Fibroblast of lung (primary cell): ENCODE data around the gene RFC4. TPM values are rescaled to one million over a fixed set of nuclear protein-coding genes. Genes with fewer than 3 reads are reported as not detected.
A peak's percentile ranks its signal among the peaks of the same experiment; 100 is the strongest.

Experiments
- DNase-seq, 2 donors: peaks; one replicate each; pipeline versions ENCODE4 v3.0.0 to v3.0.0-alpha.2; 2010; ENCODE audit warnings: low read depth in 2 of 2
- H2AFZ ChIP-seq: 2 replicates; pipeline ENCODE4 v1.5.1; 2012; ENCODE audit warnings: low read length, control low read depth, inconsistent platforms
- H3K27ac ChIP-seq: 2 replicates; pipeline ENCODE4 v1.5.1; 2011; ENCODE audit warnings: low read length, control low read depth; ENCODE audit not compliant: insufficient read depth
- H3K27me3 ChIP-seq: 2 replicates; pipeline ENCODE4 v1.5.1; 2011; ENCODE audit warnings: mild to moderate bottlenecking, low read length; ENCODE audit not compliant: control insufficient read depth, insufficient read depth
- H3K36me3 ChIP-seq: 2 replicates; pipeline ENCODE4 v1.5.1; 2011; ENCODE audit warnings: low read length; ENCODE audit not compliant: control insufficient read depth, insufficient read depth
- H3K4me1 ChIP-seq: 2 replicates; pipeline ENCODE4 v1.5.1; 2011; ENCODE audit warnings: low read length; ENCODE audit not compliant: control insufficient read depth, insufficient read depth; ENCODE audit errors: extremely low read depth
- H3K4me2 ChIP-seq: 2 replicates; pipeline ENCODE4 v1.5.1; 2011; ENCODE audit warnings: low read length, control low read depth; ENCODE audit not compliant: insufficient read depth; ENCODE audit errors: extremely low read depth
- H3K4me3 ChIP-seq, 4 experiments: fragments of 200-600 bp in 1 of 4; sonication (generic) in 1 of 4; replicated peaks in 1 of 4; 2 replicates each; pipeline ENCODE4 v1.5.1; 2011 to 2016; ENCODE audit warnings: low read length in 4 of 4, low read depth in 3 of 4, mild to moderate bottlenecking in 3 of 4, control low read depth in 2 of 4, inconsistent platforms in 1 of 4, mixed read lengths in 1 of 4; ENCODE audit not compliant: insufficient read depth in 1 of 4; ENCODE audit errors: control extremely low read depth in 1 of 4
- H3K79me2 ChIP-seq: 2 replicates; pipeline ENCODE4 v1.5.1; 2012; ENCODE audit warnings: mild to moderate bottlenecking, low read length, inconsistent platforms; ENCODE audit not compliant: control insufficient read depth, insufficient read depth
- H3K9ac ChIP-seq: 2 replicates; pipeline ENCODE4 v1.5.1; 2011; ENCODE audit warnings: mild to moderate bottlenecking, low read length, control low read depth; ENCODE audit not compliant: insufficient read depth
- H3K9me3 ChIP-seq: 2 replicates; pipeline ENCODE4 v1.5.1; 2012; ENCODE audit warnings: low read depth, low read length; ENCODE audit not compliant: control insufficient read depth, insufficient read depth
- H4K20me1 ChIP-seq: 2 replicates; pipeline ENCODE4 v1.5.1; 2011; ENCODE audit warnings: low read length; ENCODE audit not compliant: control insufficient read depth, insufficient read depth; ENCODE audit errors: extremely low read depth
- EZH2 ChIP-seq: IDR thresholded peaks from 2 replicates; pipeline ENCODE4 v1.5.1; 2012; ENCODE audit warnings: low read length, control low read depth, mild to moderate bottlenecking; ENCODE audit errors: missing control alignments
- polyA plus RNA-seq, 2 donors: library from polyadenylated mRNA; depleted of rRNA in 1 of 2; stranded (reverse) in 1 of 2; unstranded in 1 of 2; fragments of >200 nt; gene quantifications; 2 replicates each; pipeline ENCODE4 v1.2.1, GENCODE V29; 2011 to 2012; ENCODE audit warnings: missing spikeins in 1 of 2
- total RNA-seq: library from RNA; depleted of rRNA; stranded (reverse); fragments of >200 nt; gene quantifications from 2 replicates; pipeline ENCODE4 v1.2.1, GENCODE V29; 2014
- TF ChIP-seq, protein P1 (sequence below), 2 donors: IDR thresholded peaks in 1 of 2; conservative IDR thresholded peaks in 1 of 2; 1 replicate in 1 of 2; 2 replicates in 1 of 2; pipeline ENCODE4 v1.5.1; 2011 to 2012; ENCODE audit warnings: low read length in 2 of 2, control low read depth in 1 of 2, inconsistent platforms in 1 of 2, low read depth in 1 of 2, mild to moderate bottlenecking in 1 of 2

RFC4 gene
- total and polyA plus RNA-seq, 2 donors (not counting 1 experiment from before 2014, with no cell fraction given) = 15.0 to 16.8 TPM

DNA sequence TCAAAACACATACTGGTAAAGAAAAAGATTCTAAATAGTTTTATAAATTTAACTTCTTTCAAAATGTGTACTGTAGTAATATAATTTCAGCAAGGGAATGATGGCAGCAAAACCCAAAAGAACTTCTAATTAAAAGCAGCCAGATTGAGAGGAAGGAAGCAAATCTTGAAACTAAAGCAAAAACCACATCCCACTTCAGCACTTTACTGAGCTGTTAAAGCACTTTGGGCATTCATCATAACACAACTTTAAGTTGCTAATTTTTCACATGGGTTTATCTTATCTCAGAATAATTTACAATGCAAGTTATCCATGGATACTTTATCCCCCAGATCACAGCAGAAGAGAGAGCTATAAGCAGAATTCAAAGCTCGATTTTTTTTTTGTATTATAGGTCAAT lies 6.0 kb downstream of the RFC4 start:
- H3K4me1 ChIP-seq = no peaks in the 10 kb centered on the region
- TF ChIP-seq, protein P1, sequence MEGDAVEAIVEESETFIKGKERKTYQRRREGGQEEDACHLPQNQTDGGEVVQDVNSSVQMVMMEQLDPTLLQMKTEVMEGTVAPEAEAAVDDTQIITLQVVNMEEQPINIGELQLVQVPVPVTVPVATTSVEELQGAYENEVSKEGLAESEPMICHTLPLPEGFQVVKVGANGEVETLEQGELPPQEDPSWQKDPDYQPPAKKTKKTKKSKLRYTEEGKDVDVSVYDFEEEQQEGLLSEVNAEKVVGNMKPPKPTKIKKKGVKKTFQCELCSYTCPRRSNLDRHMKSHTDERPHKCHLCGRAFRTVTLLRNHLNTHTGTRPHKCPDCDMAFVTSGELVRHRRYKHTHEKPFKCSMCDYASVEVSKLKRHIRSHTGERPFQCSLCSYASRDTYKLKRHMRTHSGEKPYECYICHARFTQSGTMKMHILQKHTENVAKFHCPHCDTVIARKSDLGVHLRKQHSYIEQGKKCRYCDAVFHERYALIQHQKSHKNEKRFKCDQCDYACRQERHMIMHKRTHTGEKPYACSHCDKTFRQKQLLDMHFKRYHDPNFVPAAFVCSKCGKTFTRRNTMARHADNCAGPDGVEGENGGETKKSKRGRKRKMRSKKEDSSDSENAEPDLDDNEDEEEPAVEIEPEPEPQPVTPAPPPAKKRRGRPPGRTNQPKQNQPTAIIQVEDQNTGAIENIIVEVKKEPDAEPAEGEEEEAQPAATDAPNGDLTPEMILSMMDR (conservative IDR thresholded peaks at IDR 0.05 in 1 of 2, IDR thresholded peaks at IDR 0.05 in 1 of 2; ENCODE audit: low read depth in 1 of 2, low read length in 2 of 2) = no peak
- no peak for TF ChIP-seq EZH2
- H3K27ac ChIP-seq = no peak overlapping the region
- H3K9me3 ChIP-seq = no peaks in the 10 kb centered on the region
- H3K4me3 ChIP-seq = no peak overlapping the region
- H3K4me2 ChIP-seq = no peak overlapping the region
- peaks cover 4% of the 10 kb centered on the region for H3K36me3 ChIP-seq
- H4K20me1 ChIP-seq = no peaks in the 10 kb centered on the region
- no peak for DNase-seq
- no peaks in the 10 kb centered on the region for H3K27me3 ChIP-seq
- no peak overlapping the region for H2AFZ ChIP-seq
- no peak overlapping the region for H3K9ac ChIP-seq
- peaks cover 4% of the 10 kb centered on the region for H3K79me2 ChIP-seq

DNA sequence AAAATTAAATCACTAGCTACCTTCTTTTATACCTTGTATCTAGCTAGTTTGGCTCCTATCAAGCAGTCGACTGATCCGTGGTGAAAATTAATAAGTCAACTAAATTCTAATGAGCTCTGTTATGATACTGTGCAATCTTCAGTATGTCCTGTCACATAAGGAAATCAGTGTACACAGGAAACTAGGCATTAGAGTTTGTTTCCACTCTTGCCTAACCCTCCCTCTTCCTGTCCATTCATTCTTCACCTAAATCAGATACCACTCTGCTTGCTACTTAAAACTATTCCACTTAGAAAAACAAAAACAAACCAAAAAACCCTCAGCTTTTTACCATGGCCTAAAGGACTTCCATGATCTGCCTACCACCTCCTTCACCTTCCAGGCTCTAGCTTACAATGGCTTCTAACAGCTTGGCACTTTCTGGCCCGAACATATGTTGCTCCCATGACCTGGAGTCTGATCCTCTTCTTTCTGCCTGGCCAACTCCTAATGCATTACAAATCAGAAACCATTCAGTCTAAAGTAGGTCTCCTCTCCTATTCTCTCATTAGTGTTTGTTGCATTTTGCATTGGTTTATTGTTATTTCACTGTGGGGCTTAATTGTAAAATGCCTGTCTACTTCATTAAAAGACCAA lies 7.9 kb downstream of the RFC4 start:
- DNase-seq = no peak
- peaks cover 4% of the 10 kb centered on the region for H3K36me3 ChIP-seq

DNA sequence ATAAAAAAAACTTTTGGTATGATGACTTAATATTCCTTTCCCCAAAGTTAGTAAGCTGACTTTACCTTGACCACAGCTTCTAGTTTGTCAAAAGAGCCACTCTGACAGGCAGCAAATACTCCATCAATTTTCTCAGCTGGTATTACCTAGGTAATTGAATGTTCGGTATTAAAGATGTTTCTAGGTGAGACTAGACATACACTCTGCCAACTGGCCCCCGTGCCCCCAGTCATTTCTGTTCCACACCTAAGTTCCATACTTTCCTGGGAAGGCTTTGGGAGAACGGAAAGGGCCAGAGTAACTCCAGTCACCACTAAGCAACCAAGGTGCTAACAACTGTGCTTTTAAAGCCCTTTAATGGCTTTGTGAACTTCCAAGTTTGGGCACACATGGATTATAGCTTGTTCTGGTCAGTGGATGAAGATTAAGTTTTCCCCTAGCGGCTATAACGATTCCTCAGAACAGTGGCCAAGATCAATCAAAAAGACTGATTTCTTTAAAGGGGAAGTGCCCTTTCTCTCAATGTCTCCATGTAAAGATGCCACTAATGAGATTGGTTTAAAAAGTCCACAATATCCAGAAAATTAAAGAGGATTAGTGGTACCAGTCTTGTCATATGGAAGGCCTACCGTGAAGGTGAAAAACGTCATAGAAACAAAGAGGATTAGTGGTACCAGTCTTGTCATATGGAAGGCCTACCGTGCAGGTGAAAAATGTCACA lies 15.9 kb downstream of the RFC4 start:
- no peaks in the 10 kb centered on the region for H3K4me1 ChIP-seq
- no peak overlapping the region for H3K4me2 ChIP-seq
- peak; percentile 63 to 67 for DNase-seq
- H3K79me2 ChIP-seq = peaks cover 30% of the 10 kb centered on the region
- H3K36me3 ChIP-seq = peaks cover 13% of the 10 kb centered on the region
- H3K9me3 ChIP-seq = no peaks in the 10 kb centered on the region
- no peak overlapping the region for H3K9ac ChIP-seq
- peak overlapping the region; percentile 19 for H3K27ac ChIP-seq
- no peak for TF ChIP-seq EZH2
- TF ChIP-seq, protein P1 (conservative IDR thresholded peaks at IDR 0.05 in 1 of 2, IDR thresholded peaks at IDR 0.05 in 1 of 2; ENCODE audit: low read depth in 1 of 2, low read length in 2 of 2) = peak in 1 of 2 donors; percentile 17
- no peak overlapping the region for H2AFZ ChIP-seq
- no peak overlapping the region for H3K4me3 ChIP-seq
- no peaks in the 10 kb centered on the region for H3K27me3 ChIP-seq
- peaks cover 3% of the 10 kb centered on the region for H4K20me1 ChIP-seq

More for the DNA sequence above, 7.9 kb downstream of the RFC4 start:
- H3K9ac ChIP-seq = no peak overlapping the region
- no peak overlapping the region for H3K4me2 ChIP-seq
- H3K27me3 ChIP-seq = no peaks in the 10 kb centered on the region
- H3K4me1 ChIP-seq = no peaks in the 10 kb centered on the region
- H4K20me1 ChIP-seq = no peaks in the 10 kb centered on the region
- no peaks in the 10 kb centered on the region for H3K79me2 ChIP-seq
- TF ChIP-seq, protein P1 (conservative IDR thresholded peaks at IDR 0.05 in 1 of 2, IDR thresholded peaks at IDR 0.05 in 1 of 2; ENCODE audit: low read depth in 1 of 2, low read length in 2 of 2) = no peak
- no peak for TF ChIP-seq EZH2
- H3K4me3 ChIP-seq = no peak overlapping the region
- no peaks in the 10 kb centered on the region for H3K9me3 ChIP-seq
- no peak overlapping the region for H3K27ac ChIP-seq
- H2AFZ ChIP-seq = no peak overlapping the region
